GM23338 (cell line): ENCODE data around the gene TSPAN33.

ENCODE experiments used
- CREB1 ChIP-seq: fragments of 250-450 bp; sonication (Bioruptor Pico); IDR thresholded peaks from 2 replicates; pipeline ENCODE4 v1.5.0; 2020; ENCODE audit warnings: low read depth, mild to moderate bottlenecking, moderate library complexity
- EZH2 ChIP-seq: fragments of 200-600 bp; sonication (generic); IDR thresholded peaks from one replicate; pipeline ENCODE4 v1.8.0; 2017; ENCODE audit warnings: antibody characterized with exemption, mild to moderate bottlenecking, low read depth; ENCODE audit not compliant: unreplicated experiment
- EZH2phosphoT487 ChIP-seq: fragments of 200-600 bp; sonication (generic); IDR thresholded peaks from one replicate; pipeline ENCODE4 v1.8.1; 2018; ENCODE audit warnings: antibody characterized with exemption; ENCODE audit not compliant: unreplicated experiment
- JUNB ChIP-seq: IDR thresholded peaks from one replicate; pipeline ENCODE4 v1.6.1; 2016; ENCODE audit warnings: antibody characterized with exemption; ENCODE audit not compliant: unreplicated experiment
- POLR2AphosphoS5 ChIP-seq: IDR thresholded peaks from 2 replicates; pipeline ENCODE4 v1.6.1; 2016; ENCODE audit warnings: antibody characterized with exemption, low read depth
- ZNF114 ChIP-seq: fragments of 250-450 bp; sonication (Bioruptor Pico); IDR thresholded peaks from 2 replicates; pipeline ENCODE4 v1.5.0; 2020; ENCODE audit warnings: mild to moderate bottlenecking, moderate library complexity
- ZNF331 ChIP-seq: fragments of 250-450 bp; sonication (Bioruptor Pico); IDR thresholded peaks from 2 replicates; pipeline ENCODE4 v1.5.0; 2020; ENCODE audit warnings: low read depth, mild to moderate bottlenecking, moderate library complexity
- TF ChIP-seq, protein P1 (sequence below), 2 experiments: fragments of 200-600 bp in 1 of 2; sonication (generic) in 1 of 2; conservative IDR thresholded peaks; 2 replicates each; pipeline versions ENCODE4 v1.5.1 to v1.6.1; 2016 to 2017; ENCODE audit warnings: antibody characterized with exemption in 2 of 2, low read depth in 2 of 2, mild to moderate bottlenecking in 2 of 2, moderate library complexity in 1 of 2
- TF ChIP-seq, protein P2 (sequence below): IDR thresholded peaks from one replicate; pipeline ENCODE4 v1.6.1; 2018; ENCODE audit warnings: antibody characterized with exemption; ENCODE audit not compliant: unreplicated experiment
- TF ChIP-seq, protein P3 (sequence below): fragments of 250-450 bp; sonication (Bioruptor Pico); IDR thresholded peaks from 2 replicates; pipeline ENCODE4 v1.5.0; 2020; ENCODE audit warnings: mild to moderate bottlenecking, moderate library complexity
- TF ChIP-seq, protein P4 (sequence below): IDR thresholded peaks from 2 replicates; pipeline ENCODE4 v1.6.1; 2016; ENCODE audit warnings: antibody characterized with exemption

DNA sequence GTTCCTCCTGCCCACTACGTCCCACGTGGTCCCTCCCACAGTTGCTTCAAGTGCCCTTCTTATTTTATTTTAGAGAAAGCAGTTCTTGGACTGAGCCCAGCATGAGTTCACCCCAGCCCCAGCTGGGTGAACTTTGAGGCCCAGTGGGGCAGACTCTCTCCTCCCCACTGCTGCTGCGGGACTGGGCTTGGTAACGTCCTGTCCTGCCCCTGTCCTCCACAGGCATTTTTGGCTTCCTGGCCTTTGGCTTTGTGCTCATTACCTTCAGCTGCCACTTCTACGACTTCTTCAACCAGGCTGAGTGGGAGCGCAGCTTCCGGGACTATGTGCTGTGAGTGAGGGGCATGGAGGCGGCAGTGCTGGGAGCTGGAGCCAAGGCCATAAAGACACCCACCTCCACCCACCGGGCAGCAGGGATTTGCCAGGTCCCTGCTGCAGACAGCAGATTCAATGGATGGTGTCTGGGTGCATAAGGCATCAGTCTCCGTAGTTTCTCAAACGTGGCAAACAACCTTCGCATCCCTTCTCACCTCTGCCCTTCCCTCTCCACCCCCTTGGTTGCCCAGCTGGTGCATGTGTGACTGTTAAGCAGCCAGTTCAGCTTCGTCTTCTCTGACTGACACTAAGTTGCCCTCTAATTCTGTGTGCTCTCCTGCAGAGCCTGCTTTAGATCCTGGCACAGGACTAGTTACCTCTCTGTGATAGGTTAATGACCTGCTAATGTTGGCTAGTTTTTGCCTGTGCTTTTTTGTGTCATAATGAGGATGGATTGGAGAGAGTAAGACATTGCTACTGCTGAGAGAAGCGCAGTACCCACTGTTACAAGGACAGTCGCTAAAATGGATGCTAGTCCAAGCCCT lies 64.8 kb downstream of the TSPAN33 start:
- TF ChIP-seq, protein P1, sequence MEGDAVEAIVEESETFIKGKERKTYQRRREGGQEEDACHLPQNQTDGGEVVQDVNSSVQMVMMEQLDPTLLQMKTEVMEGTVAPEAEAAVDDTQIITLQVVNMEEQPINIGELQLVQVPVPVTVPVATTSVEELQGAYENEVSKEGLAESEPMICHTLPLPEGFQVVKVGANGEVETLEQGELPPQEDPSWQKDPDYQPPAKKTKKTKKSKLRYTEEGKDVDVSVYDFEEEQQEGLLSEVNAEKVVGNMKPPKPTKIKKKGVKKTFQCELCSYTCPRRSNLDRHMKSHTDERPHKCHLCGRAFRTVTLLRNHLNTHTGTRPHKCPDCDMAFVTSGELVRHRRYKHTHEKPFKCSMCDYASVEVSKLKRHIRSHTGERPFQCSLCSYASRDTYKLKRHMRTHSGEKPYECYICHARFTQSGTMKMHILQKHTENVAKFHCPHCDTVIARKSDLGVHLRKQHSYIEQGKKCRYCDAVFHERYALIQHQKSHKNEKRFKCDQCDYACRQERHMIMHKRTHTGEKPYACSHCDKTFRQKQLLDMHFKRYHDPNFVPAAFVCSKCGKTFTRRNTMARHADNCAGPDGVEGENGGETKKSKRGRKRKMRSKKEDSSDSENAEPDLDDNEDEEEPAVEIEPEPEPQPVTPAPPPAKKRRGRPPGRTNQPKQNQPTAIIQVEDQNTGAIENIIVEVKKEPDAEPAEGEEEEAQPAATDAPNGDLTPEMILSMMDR (conservative IDR thresholded peaks at IDR 0.05; ENCODE audit: low read depth in 2 of 2) = no peak
- TF ChIP-seq EZH2 (no peak), POLR2AphosphoS5 (no peak), CREB1 (no peak), JUNB (no peak), EZH2phosphoT487 (no peak), ZNF114 (CRISPR knock-in tag) (no peak), ZNF331 (no peak)
- TF ChIP-seq, protein P2, sequence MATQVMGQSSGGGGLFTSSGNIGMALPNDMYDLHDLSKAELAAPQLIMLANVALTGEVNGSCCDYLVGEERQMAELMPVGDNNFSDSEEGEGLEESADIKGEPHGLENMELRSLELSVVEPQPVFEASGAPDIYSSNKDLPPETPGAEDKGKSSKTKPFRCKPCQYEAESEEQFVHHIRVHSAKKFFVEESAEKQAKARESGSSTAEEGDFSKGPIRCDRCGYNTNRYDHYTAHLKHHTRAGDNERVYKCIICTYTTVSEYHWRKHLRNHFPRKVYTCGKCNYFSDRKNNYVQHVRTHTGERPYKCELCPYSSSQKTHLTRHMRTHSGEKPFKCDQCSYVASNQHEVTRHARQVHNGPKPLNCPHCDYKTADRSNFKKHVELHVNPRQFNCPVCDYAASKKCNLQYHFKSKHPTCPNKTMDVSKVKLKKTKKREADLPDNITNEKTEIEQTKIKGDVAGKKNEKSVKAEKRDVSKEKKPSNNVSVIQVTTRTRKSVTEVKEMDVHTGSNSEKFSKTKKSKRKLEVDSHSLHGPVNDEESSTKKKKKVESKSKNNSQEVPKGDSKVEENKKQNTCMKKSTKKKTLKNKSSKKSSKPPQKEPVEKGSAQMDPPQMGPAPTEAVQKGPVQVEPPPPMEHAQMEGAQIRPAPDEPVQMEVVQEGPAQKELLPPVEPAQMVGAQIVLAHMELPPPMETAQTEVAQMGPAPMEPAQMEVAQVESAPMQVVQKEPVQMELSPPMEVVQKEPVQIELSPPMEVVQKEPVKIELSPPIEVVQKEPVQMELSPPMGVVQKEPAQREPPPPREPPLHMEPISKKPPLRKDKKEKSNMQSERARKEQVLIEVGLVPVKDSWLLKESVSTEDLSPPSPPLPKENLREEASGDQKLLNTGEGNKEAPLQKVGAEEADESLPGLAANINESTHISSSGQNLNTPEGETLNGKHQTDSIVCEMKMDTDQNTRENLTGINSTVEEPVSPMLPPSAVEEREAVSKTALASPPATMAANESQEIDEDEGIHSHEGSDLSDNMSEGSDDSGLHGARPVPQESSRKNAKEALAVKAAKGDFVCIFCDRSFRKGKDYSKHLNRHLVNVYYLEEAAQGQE = no peak
- TF ChIP-seq, protein P3, sequence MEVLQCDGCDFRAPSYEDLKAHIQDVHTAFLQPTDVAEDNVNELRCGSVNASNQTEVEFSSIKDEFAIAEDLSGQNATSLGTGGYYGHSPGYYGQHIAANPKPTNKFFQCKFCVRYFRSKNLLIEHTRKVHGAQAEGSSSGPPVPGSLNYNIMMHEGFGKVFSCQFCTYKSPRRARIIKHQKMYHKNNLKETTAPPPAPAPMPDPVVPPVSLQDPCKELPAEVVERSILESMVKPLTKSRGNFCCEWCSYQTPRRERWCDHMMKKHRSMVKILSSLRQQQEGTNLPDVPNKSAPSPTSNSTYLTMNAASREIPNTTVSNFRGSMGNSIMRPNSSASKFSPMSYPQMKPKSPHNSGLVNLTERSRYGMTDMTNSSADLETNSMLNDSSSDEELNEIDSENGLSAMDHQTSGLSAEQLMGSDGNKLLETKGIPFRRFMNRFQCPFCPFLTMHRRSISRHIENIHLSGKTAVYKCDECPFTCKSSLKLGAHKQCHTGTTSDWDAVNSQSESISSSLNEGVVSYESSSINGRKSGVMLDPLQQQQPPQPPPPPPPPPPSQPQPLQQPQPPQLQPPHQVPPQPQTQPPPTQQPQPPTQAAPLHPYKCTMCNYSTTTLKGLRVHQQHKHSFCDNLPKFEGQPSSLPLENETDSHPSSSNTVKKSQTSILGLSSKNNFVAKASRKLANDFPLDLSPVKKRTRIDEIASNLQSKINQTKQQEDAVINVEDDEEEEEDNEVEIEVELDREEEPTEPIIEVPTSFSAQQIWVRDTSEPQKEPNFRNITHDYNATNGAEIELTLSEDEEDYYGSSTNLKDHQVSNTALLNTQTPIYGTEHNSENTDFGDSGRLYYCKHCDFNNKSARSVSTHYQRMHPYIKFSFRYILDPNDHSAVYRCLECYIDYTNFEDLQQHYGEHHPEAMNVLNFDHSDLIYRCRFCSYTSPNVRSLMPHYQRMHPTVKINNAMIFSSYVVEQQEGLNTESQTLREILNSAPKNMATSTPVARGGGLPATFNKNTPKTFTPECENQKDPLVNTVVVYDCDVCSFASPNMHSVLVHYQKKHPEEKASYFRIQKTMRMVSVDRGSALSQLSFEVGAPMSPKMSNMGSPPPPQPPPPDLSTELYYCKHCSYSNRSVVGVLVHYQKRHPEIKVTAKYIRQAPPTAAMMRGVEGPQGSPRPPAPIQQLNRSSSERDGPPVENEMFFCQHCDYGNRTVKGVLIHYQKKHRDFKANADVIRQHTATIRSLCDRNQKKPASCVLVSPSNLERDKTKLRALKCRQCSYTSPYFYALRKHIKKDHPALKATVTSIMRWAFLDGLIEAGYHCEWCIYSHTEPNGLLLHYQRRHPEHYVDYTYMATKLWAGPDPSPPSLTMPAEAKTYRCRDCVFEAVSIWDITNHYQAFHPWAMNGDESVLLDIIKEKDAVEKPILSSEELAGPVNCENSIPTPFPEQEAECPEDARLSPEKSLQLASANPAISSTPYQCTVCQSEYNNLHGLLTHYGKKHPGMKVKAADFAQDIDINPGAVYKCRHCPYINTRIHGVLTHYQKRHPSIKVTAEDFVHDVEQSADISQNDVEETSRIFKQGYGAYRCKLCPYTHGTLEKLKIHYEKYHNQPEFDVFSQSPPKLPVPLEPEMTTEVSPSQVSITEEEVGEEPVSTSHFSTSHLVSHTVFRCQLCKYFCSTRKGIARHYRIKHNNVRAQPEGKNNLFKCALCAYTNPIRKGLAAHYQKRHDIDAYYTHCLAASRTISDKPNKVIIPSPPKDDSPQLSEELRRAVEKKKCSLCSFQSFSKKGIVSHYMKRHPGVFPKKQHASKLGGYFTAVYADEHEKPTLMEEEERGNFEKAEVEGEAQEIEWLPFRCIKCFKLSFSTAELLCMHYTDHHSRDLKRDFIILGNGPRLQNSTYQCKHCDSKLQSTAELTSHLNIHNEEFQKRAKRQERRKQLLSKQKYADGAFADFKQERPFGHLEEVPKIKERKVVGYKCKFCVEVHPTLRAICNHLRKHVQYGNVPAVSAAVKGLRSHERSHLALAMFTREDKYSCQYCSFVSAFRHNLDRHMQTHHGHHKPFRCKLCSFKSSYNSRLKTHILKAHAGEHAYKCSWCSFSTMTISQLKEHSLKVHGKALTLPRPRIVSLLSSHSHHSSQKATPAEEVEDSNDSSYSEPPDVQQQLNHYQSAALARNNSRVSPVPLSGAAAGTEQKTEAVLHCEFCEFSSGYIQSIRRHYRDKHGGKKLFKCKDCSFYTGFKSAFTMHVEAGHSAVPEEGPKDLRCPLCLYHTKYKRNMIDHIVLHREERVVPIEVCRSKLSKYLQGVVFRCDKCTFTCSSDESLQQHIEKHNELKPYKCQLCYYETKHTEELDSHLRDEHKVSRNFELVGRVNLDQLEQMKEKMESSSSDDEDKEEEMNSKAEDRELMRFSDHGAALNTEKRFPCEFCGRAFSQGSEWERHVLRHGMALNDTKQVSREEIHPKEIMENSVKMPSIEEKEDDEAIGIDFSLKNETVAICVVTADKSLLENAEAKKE = no peak
- TF ChIP-seq, protein P4, sequence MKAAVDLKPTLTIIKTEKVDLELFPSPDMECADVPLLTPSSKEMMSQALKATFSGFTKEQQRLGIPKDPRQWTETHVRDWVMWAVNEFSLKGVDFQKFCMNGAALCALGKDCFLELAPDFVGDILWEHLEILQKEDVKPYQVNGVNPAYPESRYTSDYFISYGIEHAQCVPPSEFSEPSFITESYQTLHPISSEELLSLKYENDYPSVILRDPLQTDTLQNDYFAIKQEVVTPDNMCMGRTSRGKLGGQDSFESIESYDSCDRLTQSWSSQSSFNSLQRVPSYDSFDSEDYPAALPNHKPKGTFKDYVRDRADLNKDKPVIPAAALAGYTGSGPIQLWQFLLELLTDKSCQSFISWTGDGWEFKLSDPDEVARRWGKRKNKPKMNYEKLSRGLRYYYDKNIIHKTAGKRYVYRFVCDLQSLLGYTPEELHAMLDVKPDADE = no peak
